HepG2 (cell line): Measurements from ENCODE around the gene TAF1C. TPM values are rescaled to one million over a fixed set of nuclear protein-coding genes. Genes with fewer than 3 reads are reported as not detected.

Source experiments
- ATAC-seq: fragments of 200-7000 bp; cut with Tn5 transposase; 3 replicates; pipeline ENCODE4 v1.9.1; 2020; ENCODE audit warnings: mild to moderate bottlenecking, moderate library complexity
- BruUV-seq: library from RNA; stranded (reverse); fragments of 400-500 nt; replicated peaks from 2 replicates; lab custom pipeline; 2021; lab: Mats Ljungman, UMichigan
- CTCF ChIA-PET: fragments of 300-600 bp; formaldehyde crosslinking; extraction: SDS; loops from one replicate; lab custom pipeline; 2021; ENCODE audit warnings: low total read pairs, inconsistent platforms, low intra/inter-chr PET ratio; lab: Yijun Ruan, JAX
- POLR2A ChIA-PET: fragments of 350-600 bp; sonication (Branson Sonifier 250); formaldehyde crosslinking; loops from one replicate; lab custom pipeline; 2020; ENCODE audit warnings: antibody characterized with exemption, inconsistent platforms; lab: Yijun Ruan, JAX
- DNase-seq: peaks from one replicate; pipeline ENCODE4 v3.0.0-alpha.2; 2015; ENCODE audit warnings: low spot score
- FAIRE-seq: peaks from 3 replicates; lab custom pipeline; 2011; peaks lifted over from hg19 to GRCh38; lab: Jason Lieb, UNC
- H2AFZ ChIP-seq: one replicate; pipeline ENCODE4 v1.6.1; 2011; ENCODE audit warnings: low read length, inconsistent platforms
- H3K27ac ChIP-seq: fragments of 300-600 bp; 3 replicates; pipeline ENCODE4 v1.8.0; 2011; ENCODE audit warnings: mixed run types, mild to moderate bottlenecking, mixed read lengths, low read length, inconsistent platforms; ENCODE audit not compliant: insufficient read depth; ENCODE audit errors: extremely low read length
- H3K27me3 ChIP-seq, 2 experiments: fragments of 200-600 bp in 1 of 2; 2 replicates in 1 of 2; 3 replicates in 1 of 2; pipeline versions ENCODE4 v1.6.0 to v1.8.0; 2011; ENCODE audit warnings: low read length in 2 of 2, mild to moderate bottlenecking in 2 of 2, moderate library complexity in 2 of 2, inconsistent platforms in 1 of 2; ENCODE audit not compliant: insufficient read depth in 2 of 2, control insufficient read depth in 1 of 2
- H3K36me3 ChIP-seq, 2 experiments: fragments of 200-600 bp in 1 of 2; replicated peaks in 1 of 2; 2 replicates in 1 of 2; 3 replicates in 1 of 2; pipeline versions ENCODE4 v1.5.1 to v1.8.0; 2011; ENCODE audit warnings: low read length in 2 of 2, inconsistent platforms in 1 of 2; ENCODE audit not compliant: insufficient read depth in 2 of 2, control insufficient read depth in 1 of 2
- H3K4me1 ChIP-seq: 2 replicates; pipeline ENCODE4 v1.5.1; 2012; ENCODE audit warnings: low read length, inconsistent platforms; ENCODE audit not compliant: insufficient read depth
- H3K4me2 ChIP-seq: 2 replicates; pipeline ENCODE4 v1.6.0; 2011; ENCODE audit warnings: low read depth, low read length, inconsistent platforms
- H3K4me3 ChIP-seq, 3 experiments: fragments of 200-600 bp in 1 of 3; sonication (generic), shearing (Covaris generic) in 1 of 3; replicated peaks in 1 of 3; 2 replicates each; pipeline ENCODE4 v1.5.1; 2011 to 2016; ENCODE audit warnings: low read length in 3 of 3, inconsistent platforms in 2 of 3, low read depth in 2 of 3, mild to moderate bottlenecking in 2 of 3, control low read depth in 1 of 3, mixed read lengths in 1 of 3; ENCODE audit not compliant: insufficient read depth in 1 of 3
- H3K79me2 ChIP-seq: one replicate; pipeline ENCODE4 v1.6.1; 2011; ENCODE audit warnings: low read length, inconsistent platforms; ENCODE audit not compliant: insufficient read depth
- H3K9ac ChIP-seq: 2 replicates; pipeline ENCODE4 v1.6.0; 2011; ENCODE audit warnings: mild to moderate bottlenecking, low read depth, low read length, inconsistent platforms; ENCODE audit not compliant: insufficient read depth
- H3K9me3 ChIP-seq: 2 replicates; pipeline ENCODE4 v1.5.1; 2012; ENCODE audit warnings: mild to moderate bottlenecking, low read length
- H4K20me1 ChIP-seq: 2 replicates; pipeline ENCODE4 v1.6.0; 2011; ENCODE audit warnings: inconsistent platforms, mild to moderate bottlenecking, low read length, moderate library complexity; ENCODE audit not compliant: insufficient read depth
- HDAC2 ChIP-seq: sonication (generic); formaldehyde crosslinking; IDR thresholded peaks from 2 replicates; pipeline ENCODE4 v1.4.0; 2020; ENCODE audit warnings: missing genetic modification reagents
- TCF7 ChIP-seq: sonication (generic); IDR thresholded peaks from 2 replicates; pipeline ENCODE4 v1.6.1; 2016; ENCODE audit warnings: antibody characterized with exemption, low read depth
- ZNF280D ChIP-seq: sonication (generic); formaldehyde crosslinking; IDR thresholded peaks from 2 replicates; pipeline ENCODE4 v1.5.1; 2020; ENCODE audit warnings: mild to moderate bottlenecking, missing genetic modification reagents
- ZNF407 ChIP-seq: sonication (generic); formaldehyde crosslinking; IDR thresholded peaks from one replicate; pipeline ENCODE4 v1.5.1; 2020; ENCODE audit warnings: mild to moderate bottlenecking, missing genetic modification reagents; ENCODE audit errors: not compliant biosample characterization
- ZNF780A ChIP-seq: sonication (generic); formaldehyde crosslinking; IDR thresholded peaks from 2 replicates; pipeline ENCODE4 v1.8.0; 2022; ENCODE audit warnings: mild to moderate bottlenecking, missing genetic modification reagents, moderate library complexity
- WGBS: methylation state at CpG from one replicate; pipeline ENCODE4 v1.1.6; 2017; ENCODE audit warnings: low lambda C conversion rate; 5-methylcytosine and 5-hydroxymethylcytosine counted together
- in situ Hi-C: cut with HindIII; loops from 2 replicates; pipeline ENCODE4 v1.10.0; 2017; ENCODE audit warnings: low pct_unique_long_range_greater_than_20kb; ENCODE audit not compliant: extremely low pct_ligation_motif_present
- intact Hi-C: fragments of 100-400 bp; cut with micrococcal nuclease; formaldehyde crosslinking; loops from one replicate; pipeline ENCODE4 v1.10.0; 2022; ENCODE audit not compliant: unreplicated experiment
- polyA plus RNA-seq, 8 experiments: library from polyadenylated mRNA; depleted of rRNA in 3 of 8; stranded (reverse) in 7 of 8; unstranded in 1 of 8; fragments of >200 nt; fragmentation: Illumina TruSeq in 4 of 8; extraction: Trizol in 4 of 8; gene quantifications; 2 replicates each; pipeline versions ENCODE4 v1.2.1 to v1.2.3, GENCODE V29; 2011 to 2016; ENCODE audit warnings: low read depth in 4 of 8, missing spikeins in 1 of 8, mixed read lengths in 1 of 8; ENCODE audit not compliant: insufficient read depth in 1 of 8
- total RNA-seq, 5 experiments: library from RNA; depleted of rRNA; stranded (reverse); fragments of >200 nt; fragmentation: Illumina TruSeq; extraction: Trizol; gene quantifications; 2 replicates each; pipeline ENCODE4 v1.2.3, GENCODE V29; 2016; ENCODE audit warnings: low read depth in 1 of 5

TAF1C gene
- total and polyA plus RNA-seq, 2 of the 13 experiments (the other 11 are each of a cell fraction or from before 2014, with no cell fraction given): 15.6 to 20.8 TPM

- Histone ChIP-seq H3K4me3 (no peak overlapping the region), H3K9ac (no peak overlapping the region), H2AFZ (no peak overlapping the region), H3K4me1 (no peaks in the 10 kb centered on the region), H3K4me2 (no peak overlapping the region), H3K9me3 (no peaks in the 10 kb centered on the region), H3K79me2 (no peaks in the 10 kb centered on the region), H3K27me3 (peaks cover 23 to 63% of the 10 kb centered on the region in 2 experiments; a peak in 3 of 5 replicates), H4K20me1 (no peaks in the 10 kb centered on the region), H3K36me3 (no peaks in the 10 kb centered on the region), H3K27ac (no peak overlapping the region)
- BruUV-seq: no TSS peak
- ChIA-PET CTCF (no interaction called here), POLR2A (no interaction called here)
- no peak for ATAC-seq
- in situ Hi-C loops (loop anchor here (25.0 kb wide), 1 partner anchor 232 kb away; the partner anchor contains the start of genes NECAB2 and OSGIN1), intact Hi-C loops (no loop called here)
- DNase-seq: no peak
- TF ChIP-seq ZNF280D (CRISPR knock-in tag) (no peak), HDAC2 (CRISPR knock-in tag) (no peak), ZNF780A (CRISPR knock-in tag) (no peak), TCF7 (no peak), ZNF407 (CRISPR knock-in tag) (no peak)
- 73% methylated on average over 11 of the region's 11 CpGs for WGBS
- no peak for FAIRE-seq
Measured at GRCh38 chr16:84194018-84194417, 7.2 kb upstream of the TAF1C start.
